Measurements from ENCODE around the gene KRTAP4-6. TPM values are rescaled to one million over a fixed set of nuclear protein-coding genes. Genes with fewer than 3 reads are reported as not detected.
"Not testable (repeated sequence)": the region's sequence is repeated elsewhere in the genome, so short reads cannot be mapped to it uniquely, and the experiment has no call there.

The KRTAP4-6 gene
- total RNA-seq, 1 donor from 2014 or later: not detected

DNA sequence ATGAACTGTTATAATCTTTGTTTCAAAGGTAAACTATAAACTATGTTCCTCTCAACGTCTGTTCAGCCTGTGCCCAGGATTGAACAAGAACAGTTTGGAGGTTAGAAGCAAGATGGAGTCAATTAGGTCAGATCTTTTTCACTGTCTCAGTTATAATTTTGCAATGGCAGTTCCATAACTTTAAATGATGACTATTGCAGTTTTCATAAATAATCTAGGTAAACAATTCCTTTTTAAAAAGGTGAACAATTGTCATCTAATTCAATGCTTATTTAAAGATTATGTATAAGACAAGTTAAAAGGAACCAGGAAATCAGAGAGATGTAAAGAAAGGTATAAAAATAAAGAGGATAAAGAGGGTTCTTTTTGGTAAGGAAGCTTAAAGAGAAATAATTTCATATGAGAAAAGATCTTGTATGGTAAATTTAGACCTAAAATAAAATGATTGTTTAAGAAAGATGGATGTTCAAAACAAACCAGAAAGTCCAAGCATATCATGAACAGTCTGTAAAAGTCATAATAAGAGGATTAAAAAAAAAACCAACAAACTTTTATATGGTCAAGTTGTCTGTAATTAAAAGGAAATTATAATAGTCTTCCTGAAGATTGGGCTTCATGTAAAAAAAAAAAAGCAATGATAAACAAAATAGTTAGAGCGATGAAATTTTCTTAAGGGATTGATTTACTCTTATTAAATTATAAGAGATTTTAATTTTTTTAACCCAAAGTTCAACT lies 29.0 kb downstream of the KRTAP4-6 start:
- no peak for DNase-seq (ENCODE audit: low read depth)
- no peak for TF ChIP-seq CTCF (conservative IDR thresholded peaks at IDR 0.05; ENCODE audit: low read depth, low read length)
- H3K4me3 ChIP-seq (ENCODE audit: low read depth, low read length): no peak overlapping the region

GRCh38 chr17:41108728-41109386 lies 31.5 kb downstream of the KRTAP4-6 start:
- H3K4me3 ChIP-seq (ENCODE audit: low read depth, low read length): not testable (repeated sequence)

GRCh38 chr17:41107941-41108450 lies 32.3 kb downstream of the KRTAP4-6 start:
- no peak for TF ChIP-seq CTCF (conservative IDR thresholded peaks at IDR 0.05; ENCODE audit: low read depth, low read length)
- DNase-seq (ENCODE audit: low read depth): no peak
- no peak overlapping the region for H3K4me3 ChIP-seq (ENCODE audit: low read depth, low read length)

More at GRCh38 chr17:41108728-41109386, 31.5 kb downstream of the KRTAP4-6 start:
- not testable (repeated sequence) for DNase-seq (ENCODE audit: low read depth)

- H3K4me3 ChIP-seq (ENCODE audit: low read depth, low read length); DNase-seq (ENCODE audit: low read depth): not testable (repeated sequence)
Observed at GRCh38 chr17:41105347-41105746, 35.0 kb downstream of the KRTAP4-6 start, which contains the start of gene KRTAP4-9. TSS of gene KRTAP4-9 (plus strand) at chr17:41105389. CDS start at chr17:41105389, 0 bp downstream.

- DNase-seq (ENCODE audit: low read depth): peak; percentile 7
Observed at GRCh38 chr17:41104386-41105038, 35.8 kb downstream of the KRTAP4-6 start.

DNA sequence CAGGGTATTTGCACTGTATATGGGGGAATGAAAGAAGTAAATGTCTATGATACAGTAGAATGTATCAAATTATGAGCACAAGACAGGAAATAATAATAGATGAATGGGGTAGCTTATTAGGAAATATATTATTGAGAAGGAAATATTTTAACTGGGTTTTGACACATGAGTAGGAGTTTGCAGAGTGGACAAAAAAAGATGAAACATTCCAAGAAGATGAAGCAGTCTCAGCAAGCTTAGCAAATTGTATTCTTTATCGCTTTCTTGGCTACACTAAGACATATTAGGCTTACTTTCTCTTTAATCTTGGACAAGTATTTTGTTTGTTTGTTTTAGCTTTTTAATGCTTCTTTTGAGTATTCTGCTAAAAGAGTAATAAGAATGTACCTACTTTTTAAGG lies 36.4 kb downstream of the KRTAP4-6 start:
- H3K4me3 ChIP-seq (ENCODE audit: low read depth, low read length): no peak overlapping the region
- TF ChIP-seq CTCF (conservative IDR thresholded peaks at IDR 0.05; ENCODE audit: low read depth, low read length): no peak
- DNase-seq (ENCODE audit: low read depth): no peak

More at GRCh38 chr17:41104386-41105038, 35.8 kb downstream of the KRTAP4-6 start:
- H3K4me3 ChIP-seq (ENCODE audit: low read depth, low read length): not testable (repeated sequence)

- DNase-seq (ENCODE audit: low read depth): no peak
- no peak for TF ChIP-seq CTCF (conservative IDR thresholded peaks at IDR 0.05; ENCODE audit: low read depth, low read length)
- no peak within 1 kb of the TSS for H3K4me3 ChIP-seq (ENCODE audit: low read depth, low read length)
Observed at GRCh38 chr17:41101586-41102259, 38.6 kb downstream of the KRTAP4-6 start, which contains the start of gene KRTAP4-16. TSS of gene KRTAP4-16 (minus strand) at chr17:41102209. CDS start at chr17:41102209, 0 bp downstream.

GRCh38 chr17:41099682-41100480 lies 40.5 kb downstream of the KRTAP4-6 start:
- DNase-seq (ENCODE audit: low read depth); H3K4me3 ChIP-seq (ENCODE audit: low read depth, low read length): not testable (repeated sequence)

All from epithelial cell of proximal tubule (primary cell).